Vagina (tissue), 2 donors: ENCODE measurements around the gene MBD3. TPM values are rescaled to one million over a fixed set of nuclear protein-coding genes. Genes with fewer than 3 reads are reported as not detected.

Experiments used
- DNase-seq, 2 donors: peaks; one replicate each; pipeline ENCODE4 v3.0.0-alpha.2; 2017; ENCODE audit errors: extremely low spot score in 2 of 2
- H3K27ac ChIP-seq: fragments of 200-600 bp; sonication (generic); one replicate; pipeline ENCODE4 v1.5.1; 2019
- H3K27me3 ChIP-seq: fragments of 200-600 bp; sonication (generic); one replicate; pipeline ENCODE4 v1.5.1; 2019
- H3K36me3 ChIP-seq, 2 donors: fragments of 200-600 bp; sonication (generic); one replicate each; pipeline ENCODE4 v1.5.1; 2017 to 2019
- H3K4me1 ChIP-seq: fragments of 200-600 bp; sonication (generic); one replicate; pipeline ENCODE4 v1.5.1; 2019
- H3K4me3 ChIP-seq, 2 donors: fragments of 200-600 bp; sonication (generic); 1 replicate in 1 of 2; 2 replicates in 1 of 2; pipeline ENCODE4 v1.5.1; 2016 to 2019
- H3K9me3 ChIP-seq: fragments of 200-600 bp; sonication (generic); one replicate; pipeline ENCODE4 v1.5.1; 2019
- POLR2A ChIP-seq, 2 donors: fragments of 450-650 bp; IDR thresholded peaks; one replicate each; pipeline ENCODE4 v1.6.1; 2017; ENCODE audit warnings: antibody characterized with exemption in 2 of 2, mild to moderate bottlenecking in 2 of 2, moderate library complexity in 2 of 2
- POLR2AphosphoS5 ChIP-seq, 2 donors: sonication (generic); formaldehyde crosslinking; IDR thresholded peaks; one replicate each; pipeline ENCODE4 v1.9.0; 2017; ENCODE audit warnings: antibody characterized with exemption in 2 of 2, mild to moderate bottlenecking in 2 of 2, low read depth in 1 of 2; ENCODE audit not compliant: insufficient read depth in 1 of 2
- intact Hi-C: fragments of 100-400 bp; cut with DNase I; formaldehyde crosslinking; loops from one replicate; pipeline ENCODE4 v1.15.1; 2023
- total RNA-seq: library from RNA; depleted of rRNA; stranded (reverse); fragments of >200 nt; gene quantifications from one replicate; pipeline ENCODE4 v1.2.3, GENCODE V29; 2016
- TF ChIP-seq, protein P1 (sequence below), 3 experiments: fragments of 450-650 bp in 2 of 3; fragments of 200-600 bp in 1 of 3; sonication (generic) in 1 of 3; IDR thresholded peaks; one replicate each; pipeline ENCODE4 v1.5.1; 2017 to 2019; ENCODE audit warnings: antibody characterized with exemption in 3 of 3, mild to moderate bottlenecking in 2 of 3, moderate library complexity in 2 of 3

The MBD3 gene
- total RNA-seq, 1 donor from 2014 or later: 66.0 TPM

DNA sequence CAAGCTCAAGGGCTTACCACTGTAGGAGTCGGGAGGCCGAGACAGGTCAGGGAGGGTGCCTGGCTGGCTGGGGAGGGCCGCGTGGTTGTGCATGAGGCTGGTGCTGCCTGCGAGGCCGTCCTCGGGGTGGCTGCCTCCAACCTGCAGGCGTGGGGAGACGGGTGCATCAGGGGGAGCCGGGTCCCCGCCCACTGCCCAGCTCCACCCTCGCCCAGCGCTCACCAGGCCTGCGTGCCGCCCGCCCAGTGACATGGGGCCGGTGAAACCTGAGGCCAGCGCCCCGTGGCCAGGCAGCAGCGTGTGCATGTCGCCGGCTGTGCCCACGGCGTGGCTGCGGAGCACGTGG, 26.4 kb upstream of the MBD3 start:
- TF ChIP-seq POLR2A (IDR thresholded peaks at IDR 0.05): no peak
- Histone ChIP-seq H3K4me1 (no peaks in the 10 kb centered on the region), H3K4me3 (no peak overlapping the region), H3K9me3 (no peaks in the 10 kb centered on the region), H3K27ac (no peak overlapping the region), H3K27me3 (no peaks in the 10 kb centered on the region), H3K36me3 (peaks cover 0 to 53% of the 10 kb centered on the region in 2 donors)
- intact Hi-C loops: no loop called here
- no peak for DNase-seq

DNA sequence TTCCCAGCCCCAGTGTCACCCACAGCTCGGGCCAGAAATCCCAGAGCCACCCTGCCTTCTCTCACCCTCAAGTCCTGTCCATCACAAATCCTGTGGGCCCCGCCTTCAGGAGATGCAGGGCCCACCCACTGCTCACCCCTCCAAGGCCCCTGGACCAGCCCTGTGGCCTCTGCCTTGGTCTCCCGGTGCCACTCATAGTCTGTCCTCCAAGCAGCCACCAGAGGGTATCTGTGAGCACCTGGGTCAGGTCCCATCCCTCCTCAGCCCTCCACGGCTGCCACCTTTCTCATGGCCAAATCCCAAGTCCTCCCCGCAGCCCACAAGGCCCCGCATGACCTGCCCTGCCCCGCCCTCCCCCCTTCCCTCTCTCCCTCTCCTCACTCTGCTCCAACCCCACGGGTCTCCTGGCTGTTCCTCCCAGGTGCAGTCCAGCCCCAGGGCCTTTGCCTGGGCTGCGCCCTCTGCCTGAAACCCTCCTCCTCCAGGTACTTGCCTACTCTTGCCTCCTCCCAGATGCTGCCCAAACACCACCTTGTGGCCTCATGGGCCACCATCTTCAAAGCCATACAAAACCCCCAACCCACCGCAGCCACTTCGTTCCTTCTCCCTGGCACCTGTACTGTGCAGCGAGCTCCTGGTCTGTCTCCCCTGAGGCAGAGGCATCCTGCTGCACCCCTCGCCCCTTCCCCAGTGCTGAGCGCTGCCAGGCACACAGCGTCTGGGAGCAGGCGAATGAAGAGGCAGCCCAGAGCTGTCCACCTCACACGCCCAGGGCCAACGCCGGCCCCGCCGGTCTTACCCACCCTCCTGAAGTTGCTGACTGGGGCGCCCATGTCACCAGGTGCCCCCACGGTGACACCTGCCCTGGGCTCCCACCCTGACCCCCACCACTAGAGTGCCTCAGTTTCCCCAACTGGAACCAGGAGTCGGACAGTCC, 25.8 kb upstream of the MBD3 start:
- Histone ChIP-seq H3K36me3 (peaks cover 0 to 53% of the 10 kb centered on the region in 2 donors), H3K27ac (no peak overlapping the region)
- no peak for DNase-seq

DNA sequence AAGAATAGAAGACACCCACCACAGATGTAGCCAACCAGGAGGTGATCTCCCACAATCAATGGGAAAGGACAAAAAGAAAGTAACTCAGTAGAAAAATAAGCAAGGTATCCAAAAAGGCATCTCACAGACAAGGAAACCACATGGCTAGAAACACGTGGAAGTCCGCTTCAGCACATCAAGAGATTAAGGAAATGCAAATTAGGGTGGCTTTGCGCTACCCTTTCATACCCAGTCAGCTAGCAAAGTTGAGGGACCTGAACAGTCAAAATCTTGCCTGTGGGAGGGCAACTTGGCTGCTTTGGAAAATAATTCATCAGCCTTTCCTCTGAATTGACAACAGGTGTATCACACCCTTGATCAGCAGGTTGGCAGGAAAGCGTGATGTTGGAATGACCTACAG, 24.2 kb upstream of the MBD3 start:
- intact Hi-C loops: no loop called here
- Histone ChIP-seq H3K4me3 (no peak overlapping the region), H3K27me3 (no peaks in the 10 kb centered on the region), H3K9me3 (no peaks in the 10 kb centered on the region), H3K36me3 (peaks cover 0 to 64% of the 10 kb centered on the region in 2 donors), H3K27ac (no peak overlapping the region), H3K4me1 (no peaks in the 10 kb centered on the region)
- TF ChIP-seq POLR2A (IDR thresholded peaks at IDR 0.05): no peak
- TF ChIP-seq, protein P1, sequence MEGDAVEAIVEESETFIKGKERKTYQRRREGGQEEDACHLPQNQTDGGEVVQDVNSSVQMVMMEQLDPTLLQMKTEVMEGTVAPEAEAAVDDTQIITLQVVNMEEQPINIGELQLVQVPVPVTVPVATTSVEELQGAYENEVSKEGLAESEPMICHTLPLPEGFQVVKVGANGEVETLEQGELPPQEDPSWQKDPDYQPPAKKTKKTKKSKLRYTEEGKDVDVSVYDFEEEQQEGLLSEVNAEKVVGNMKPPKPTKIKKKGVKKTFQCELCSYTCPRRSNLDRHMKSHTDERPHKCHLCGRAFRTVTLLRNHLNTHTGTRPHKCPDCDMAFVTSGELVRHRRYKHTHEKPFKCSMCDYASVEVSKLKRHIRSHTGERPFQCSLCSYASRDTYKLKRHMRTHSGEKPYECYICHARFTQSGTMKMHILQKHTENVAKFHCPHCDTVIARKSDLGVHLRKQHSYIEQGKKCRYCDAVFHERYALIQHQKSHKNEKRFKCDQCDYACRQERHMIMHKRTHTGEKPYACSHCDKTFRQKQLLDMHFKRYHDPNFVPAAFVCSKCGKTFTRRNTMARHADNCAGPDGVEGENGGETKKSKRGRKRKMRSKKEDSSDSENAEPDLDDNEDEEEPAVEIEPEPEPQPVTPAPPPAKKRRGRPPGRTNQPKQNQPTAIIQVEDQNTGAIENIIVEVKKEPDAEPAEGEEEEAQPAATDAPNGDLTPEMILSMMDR (IDR thresholded peaks at IDR 0.05): no peak
- TF ChIP-seq POLR2AphosphoS5 (IDR thresholded peaks at IDR 0.05; ENCODE audit: insufficient read depth in 1 of 2, low read depth in 1 of 2): no peak
- DNase-seq: no peak

More for the DNA sequence above, 25.8 kb upstream of the MBD3 start:
- no peaks in the 10 kb centered on the region for H3K4me1 ChIP-seq
- no peak for TF ChIP-seq POLR2AphosphoS5 (IDR thresholded peaks at IDR 0.05; ENCODE audit: insufficient read depth in 1 of 2, low read depth in 1 of 2)
- TF ChIP-seq, protein P1 (IDR thresholded peaks at IDR 0.05): no peak
- TF ChIP-seq POLR2A (IDR thresholded peaks at IDR 0.05): no peak
- H3K4me3 ChIP-seq: no peak overlapping the region
- no peaks in the 10 kb centered on the region for H3K27me3 ChIP-seq
- no peaks in the 10 kb centered on the region for H3K9me3 ChIP-seq
- intact Hi-C loops: no loop called here

GRCh38 chr19:1616396-1616795, 23.7 kb upstream of the MBD3 start:
- no peak for DNase-seq
- intact Hi-C loops: no loop called here
- no peaks in the 10 kb centered on the region for H3K4me1 ChIP-seq
- H3K9me3 ChIP-seq: no peaks in the 10 kb centered on the region
- peaks cover 0 to 64% of the 10 kb centered on the region in 2 donors for H3K36me3 ChIP-seq
- TF ChIP-seq POLR2A (IDR thresholded peaks at IDR 0.05) (no peak), POLR2AphosphoS5 (IDR thresholded peaks at IDR 0.05; ENCODE audit: insufficient read depth in 1 of 2, low read depth in 1 of 2) (no peak)
- TF ChIP-seq, protein P1 (IDR thresholded peaks at IDR 0.05): no peak
- no peak overlapping the region for H3K4me3 ChIP-seq
- H3K27ac ChIP-seq: no peak overlapping the region
- no peaks in the 10 kb centered on the region for H3K27me3 ChIP-seq

GRCh38 chr19:1615156-1615765, 22.6 kb upstream of the MBD3 start:
- intact Hi-C loops: no loop called here
- H3K4me1 ChIP-seq: no peaks in the 10 kb centered on the region

More at GRCh38 chr19:1615156-1615765, 22.6 kb upstream of the MBD3 start:
- Histone ChIP-seq H3K36me3 (peaks cover 0 to 58% of the 10 kb centered on the region in 2 donors), H3K4me3 (no peak overlapping the region), H3K9me3 (no peaks in the 10 kb centered on the region), H3K27me3 (no peaks in the 10 kb centered on the region), H3K27ac (no peak overlapping the region)
- TF ChIP-seq POLR2A (IDR thresholded peaks at IDR 0.05) (no peak), POLR2AphosphoS5 (IDR thresholded peaks at IDR 0.05; ENCODE audit: insufficient read depth in 1 of 2, low read depth in 1 of 2) (no peak)
- TF ChIP-seq, protein P1 (IDR thresholded peaks at IDR 0.05): no peak
- DNase-seq: no peak
